ENCODE results near the gene ZBED6. TPM values are rescaled to one million over a fixed set of nuclear protein-coding genes. Genes with fewer than 3 reads are reported as not detected.
"Not testable (repeated sequence)": the region's sequence is repeated elsewhere in the genome, so short reads cannot be mapped to it uniquely, and the experiment has no call there.

The ZBED6 gene
- total RNA-seq, 1 experiment from 2014 or later: 19.9 TPM

- intact Hi-C loops (cut with micrococcal nuclease; ENCODE audit: unreplicated experiment): no loop called here
- peaks cover 90% of the 10 kb centered on the region for H3K36me3 Mint-ChIP-seq (ENCODE audit: insufficient read depth, unreplicated experiment)
Measured at GRCh38 chr1:203828002-203828401, 32.6 kb downstream of the ZBED6 start.

GRCh38 chr1:203828503-203828902 is 33.1 kb downstream of the ZBED6 start:
- Histone ChIP-seq H3K36me3 (ENCODE audit: control insufficient read depth, insufficient read depth, low read length) (peaks cover 2% of the 10 kb centered on the region; the same call in 1 of the 2 replicates), H3K4me1 (no peaks in the 10 kb centered on the region), H3K9me3 (no peaks in the 10 kb centered on the region), H3K4me3 (ENCODE audit: low read depth, low read length) (no peak overlapping the region), H3K27me3 (replicated peaks; ENCODE audit: control insufficient read depth, insufficient read depth, low read length) (no peaks in the 10 kb centered on the region)
- H3K4me3 Mint-ChIP-seq (ENCODE audit: unreplicated experiment): no peak overlapping the region
- DNase-seq: no peak
- H3K36me3 Mint-ChIP-seq (ENCODE audit: insufficient read depth, unreplicated experiment): peaks cover 90% of the 10 kb centered on the region
- no peaks in the 10 kb centered on the region for H3K9me3 Mint-ChIP-seq (ENCODE audit: unreplicated experiment)
- POLR2A ChIA-PET: no interaction called here
- no peaks in the 10 kb centered on the region for H3K4me1 Mint-ChIP-seq (ENCODE audit: low read depth, unreplicated experiment)
- no peak for TF ChIP-seq CTCF (IDR thresholded peaks at IDR 0.05; ENCODE audit: insufficient read depth in 1 of 2, low read depth in 1 of 2, low read length in 1 of 2, severe bottlenecking in 1 of 2, unreplicated experiment in 1 of 2)
- H3K27ac Mint-ChIP-seq (ENCODE audit: unreplicated experiment): no peak overlapping the region
- intact Hi-C loops (cut with micrococcal nuclease; ENCODE audit: unreplicated experiment): no loop called here
- no TSS peak for BruUV-seq (replicated peaks)
- CTCF ChIA-PET: no interaction called here
- H3K27me3 Mint-ChIP-seq (ENCODE audit: insufficient read depth, unreplicated experiment): no peaks in the 10 kb centered on the region

More at GRCh38 chr1:203828002-203828401, 32.6 kb downstream of the ZBED6 start:
- Histone ChIP-seq H3K36me3 (ENCODE audit: control insufficient read depth, insufficient read depth, low read length) (peaks cover 2% of the 10 kb centered on the region; the same call in 1 of the 2 replicates), H3K4me1 (no peaks in the 10 kb centered on the region), H3K27me3 (replicated peaks; ENCODE audit: control insufficient read depth, insufficient read depth, low read length) (no peaks in the 10 kb centered on the region), H3K9me3 (no peaks in the 10 kb centered on the region), H3K4me3 (ENCODE audit: low read depth, low read length) (no peak overlapping the region)
- no peak for DNase-seq
- CTCF ChIA-PET: no interaction called here
- H3K9me3 Mint-ChIP-seq (ENCODE audit: unreplicated experiment): no peaks in the 10 kb centered on the region
- no peaks in the 10 kb centered on the region for H3K27me3 Mint-ChIP-seq (ENCODE audit: insufficient read depth, unreplicated experiment)
- BruUV-seq (replicated peaks): no TSS peak
- POLR2A ChIA-PET: no interaction called here
- no peaks in the 10 kb centered on the region for H3K4me1 Mint-ChIP-seq (ENCODE audit: low read depth, unreplicated experiment)
- no peak overlapping the region for H3K4me3 Mint-ChIP-seq (ENCODE audit: unreplicated experiment)
- no peak overlapping the region for H3K27ac Mint-ChIP-seq (ENCODE audit: unreplicated experiment)
- TF ChIP-seq CTCF (IDR thresholded peaks at IDR 0.05; ENCODE audit: insufficient read depth in 1 of 2, low read depth in 1 of 2, low read length in 1 of 2, severe bottlenecking in 1 of 2, unreplicated experiment in 1 of 2): no peak

- H3K9me3 Mint-ChIP-seq (ENCODE audit: unreplicated experiment); H3K4me3 Mint-ChIP-seq (ENCODE audit: unreplicated experiment); BruUV-seq (replicated peaks); H3K36me3 ChIP-seq (ENCODE audit: control insufficient read depth, insufficient read depth, low read length); H3K4me1 ChIP-seq; DNase-seq; H3K4me3 ChIP-seq (ENCODE audit: low read depth, low read length); POLR2A ChIA-PET; H3K9me3 ChIP-seq; H3K27ac Mint-ChIP-seq (ENCODE audit: unreplicated experiment); H3K27me3 ChIP-seq (replicated peaks; ENCODE audit: control insufficient read depth, insufficient read depth, low read length); H3K27me3 Mint-ChIP-seq (ENCODE audit: insufficient read depth, unreplicated experiment); CTCF ChIA-PET; H3K4me1 Mint-ChIP-seq (ENCODE audit: low read depth, unreplicated experiment); intact Hi-C loops (cut with micrococcal nuclease; ENCODE audit: unreplicated experiment): not testable (repeated sequence)
- peaks cover 90% of the 10 kb centered on the region for H3K36me3 Mint-ChIP-seq (ENCODE audit: insufficient read depth, unreplicated experiment)
Measured at GRCh38 chr1:203829247-203829646, 33.8 kb downstream of the ZBED6 start.

- no peaks in the 10 kb centered on the region for H3K4me1 ChIP-seq
- ChIA-PET POLR2A (no interaction called here), CTCF (no interaction called here)
- no peak overlapping the region for H3K4me3 ChIP-seq (ENCODE audit: low read depth, low read length)
- H3K4me3 Mint-ChIP-seq (ENCODE audit: unreplicated experiment): no peak overlapping the region
- DNase-seq: no peak
- peaks cover 1% of the 10 kb centered on the region; the same call in 1 of the 2 replicates for H3K36me3 ChIP-seq (ENCODE audit: control insufficient read depth, insufficient read depth, low read length)
- no peak for TF ChIP-seq CTCF (IDR thresholded peaks at IDR 0.05; ENCODE audit: insufficient read depth in 1 of 2, low read depth in 1 of 2, low read length in 1 of 2, severe bottlenecking in 1 of 2, unreplicated experiment in 1 of 2)
- H3K27ac Mint-ChIP-seq (ENCODE audit: unreplicated experiment): no peak overlapping the region
- intact Hi-C loops (cut with micrococcal nuclease; ENCODE audit: unreplicated experiment): no loop called here
- peaks cover 97% of the 10 kb centered on the region for H3K36me3 Mint-ChIP-seq (ENCODE audit: insufficient read depth, unreplicated experiment)
- H3K27me3 ChIP-seq (replicated peaks; ENCODE audit: control insufficient read depth, insufficient read depth, low read length): no peaks in the 10 kb centered on the region
- no peaks in the 10 kb centered on the region for H3K9me3 ChIP-seq
- no peaks in the 10 kb centered on the region for H3K4me1 Mint-ChIP-seq (ENCODE audit: low read depth, unreplicated experiment)
- H3K9me3 Mint-ChIP-seq (ENCODE audit: unreplicated experiment): no peaks in the 10 kb centered on the region
- no peaks in the 10 kb centered on the region for H3K27me3 Mint-ChIP-seq (ENCODE audit: insufficient read depth, unreplicated experiment)
- no TSS peak for BruUV-seq (replicated peaks)
Measured at GRCh38 chr1:203835476-203835875, 40.1 kb downstream of the ZBED6 start.
